HG02938 (cell line): ENCODE measurements around the gene MCTP2.

ENCODE experiments used
- ATAC-seq: cut with Tn5 transposase; IDR thresholded peaks from one replicate; pipeline ENCODE4 v1.9.1; 2021; ENCODE audit warnings: mild to moderate bottlenecking, moderate library complexity; ENCODE audit not compliant: unreplicated experiment

The MCTP2 gene

GRCh38 chr15:94259863-94260262 is 28.5 kb downstream of the MCTP2 start:
- ATAC-seq: no peak

GRCh38 chr15:94262201-94262600 is 30.8 kb downstream of the MCTP2 start:
- no peak for ATAC-seq

- ATAC-seq: peak; percentile 70
These were observed 32.2 kb downstream of the MCTP2 start for GRCh38 chr15:94263341-94264273.

- no peak for ATAC-seq
These were observed 33.6 kb downstream of the MCTP2 start for GRCh38 chr15:94265009-94265408.

- ATAC-seq: no peak
These were observed 34.6 kb downstream of the MCTP2 start for GRCh38 chr15:94265982-94266381.

- ATAC-seq: no peak
These were observed 35.4 kb downstream of the MCTP2 start for GRCh38 chr15:94266789-94267188.

- ATAC-seq: no peak
These were observed 38.6 kb downstream of the MCTP2 start for GRCh38 chr15:94269954-94270353.

- ATAC-seq: no peak
These were observed 39.2 kb downstream of the MCTP2 start for GRCh38 chr15:94270570-94270969.

GRCh38 chr15:94272251-94272898 is 41.0 kb downstream of the MCTP2 start:
- ATAC-seq: peak; percentile 93

GRCh38 chr15:94273826-94274225 is 42.5 kb downstream of the MCTP2 start:
- no peak for ATAC-seq

- ATAC-seq: no peak
These were observed 43.4 kb downstream of the MCTP2 start for GRCh38 chr15:94274745-94275144.

- no peak for ATAC-seq
These were observed 46.1 kb downstream of the MCTP2 start for GRCh38 chr15:94277485-94277884.

GRCh38 chr15:94279736-94280135 is 48.4 kb downstream of the MCTP2 start:
- ATAC-seq: no peak

- no peak for ATAC-seq
These were observed 48.9 kb downstream of the MCTP2 start for GRCh38 chr15:94280301-94280700.

GRCh38 chr15:94282269-94283250 is 51.2 kb downstream of the MCTP2 start:
- no peak for ATAC-seq

GRCh38 chr15:94286583-94286982 is 55.2 kb downstream of the MCTP2 start:
- no peak for ATAC-seq

GRCh38 chr15:94287794-94288246 is 56.5 kb downstream of the MCTP2 start:
- ATAC-seq: peak; percentile 98

GRCh38 chr15:94290730-94291129 is 59.4 kb downstream of the MCTP2 start:
- no peak for ATAC-seq

- no peak for ATAC-seq
These were observed 62.3 kb downstream of the MCTP2 start for GRCh38 chr15:94293411-94294402.

- ATAC-seq: no peak
These were observed 63.2 kb downstream of the MCTP2 start for GRCh38 chr15:94294556-94294955.
